AG10803 (cell line): ENCODE results near the gene ATP13A5.
A peak's percentile ranks its signal among the peaks of the same experiment; 100 is the strongest.

Experiments
- DNase-seq: peaks from one replicate; pipeline ENCODE4 v3.0.0; 2010; ENCODE audit warnings: low read depth
- H3K4me3 ChIP-seq: 2 replicates; pipeline ENCODE4 v1.5.1; 2011; ENCODE audit warnings: mild to moderate bottlenecking, low read length, control low read depth
- TF ChIP-seq, protein P1 (sequence below): conservative IDR thresholded peaks from 2 replicates; pipeline ENCODE4 v1.5.1; 2011; ENCODE audit warnings: mild to moderate bottlenecking, low read length, control low read depth, inconsistent platforms

Gene ATP13A5

GRCh38 chr3:193243571-193243970 is 135.0 kb downstream of the ATP13A5 start:
- no peak overlapping the region for H3K4me3 ChIP-seq
- DNase-seq = no peak
- TF ChIP-seq, protein P1, sequence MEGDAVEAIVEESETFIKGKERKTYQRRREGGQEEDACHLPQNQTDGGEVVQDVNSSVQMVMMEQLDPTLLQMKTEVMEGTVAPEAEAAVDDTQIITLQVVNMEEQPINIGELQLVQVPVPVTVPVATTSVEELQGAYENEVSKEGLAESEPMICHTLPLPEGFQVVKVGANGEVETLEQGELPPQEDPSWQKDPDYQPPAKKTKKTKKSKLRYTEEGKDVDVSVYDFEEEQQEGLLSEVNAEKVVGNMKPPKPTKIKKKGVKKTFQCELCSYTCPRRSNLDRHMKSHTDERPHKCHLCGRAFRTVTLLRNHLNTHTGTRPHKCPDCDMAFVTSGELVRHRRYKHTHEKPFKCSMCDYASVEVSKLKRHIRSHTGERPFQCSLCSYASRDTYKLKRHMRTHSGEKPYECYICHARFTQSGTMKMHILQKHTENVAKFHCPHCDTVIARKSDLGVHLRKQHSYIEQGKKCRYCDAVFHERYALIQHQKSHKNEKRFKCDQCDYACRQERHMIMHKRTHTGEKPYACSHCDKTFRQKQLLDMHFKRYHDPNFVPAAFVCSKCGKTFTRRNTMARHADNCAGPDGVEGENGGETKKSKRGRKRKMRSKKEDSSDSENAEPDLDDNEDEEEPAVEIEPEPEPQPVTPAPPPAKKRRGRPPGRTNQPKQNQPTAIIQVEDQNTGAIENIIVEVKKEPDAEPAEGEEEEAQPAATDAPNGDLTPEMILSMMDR = no peak

GRCh38 chr3:193241716-193242115 is 136.8 kb downstream of the ATP13A5 start:
- DNase-seq = no peak
- H3K4me3 ChIP-seq = no peak overlapping the region
- TF ChIP-seq, protein P1 = no peak

GRCh38 chr3:193240850-193241706 is 137.5 kb downstream of the ATP13A5 start, which contains the start of gene PLAAT1:
Gene PLAAT1 (plus strand): TSS chr3:193241222. CDS start chr3:193255651, 14,429 bp downstream.
- DNase-seq = peak; percentile 17
- H3K4me3 ChIP-seq = peak within 1 kb of the TSS; percentile 34
- TF ChIP-seq, protein P1 = no peak

- TF ChIP-seq, protein P1 = no peak
- no peak for DNase-seq
- H3K4me3 ChIP-seq = peak overlapping the region; percentile 34; the same call in 1 of the 2 replicates
Measured at GRCh38 chr3:193240436-193240849, 138.1 kb downstream of the ATP13A5 start.

- TF ChIP-seq, protein P1 = no peak
- H3K4me3 ChIP-seq = no peak overlapping the region
- DNase-seq = no peak
Measured at GRCh38 chr3:193237030-193237429, 141.5 kb downstream of the ATP13A5 start.

- no peak for DNase-seq
- no peak overlapping the region for H3K4me3 ChIP-seq
- TF ChIP-seq, protein P1 = no peak
Measured at GRCh38 chr3:193236599-193236998, 142.0 kb downstream of the ATP13A5 start.

DNA sequence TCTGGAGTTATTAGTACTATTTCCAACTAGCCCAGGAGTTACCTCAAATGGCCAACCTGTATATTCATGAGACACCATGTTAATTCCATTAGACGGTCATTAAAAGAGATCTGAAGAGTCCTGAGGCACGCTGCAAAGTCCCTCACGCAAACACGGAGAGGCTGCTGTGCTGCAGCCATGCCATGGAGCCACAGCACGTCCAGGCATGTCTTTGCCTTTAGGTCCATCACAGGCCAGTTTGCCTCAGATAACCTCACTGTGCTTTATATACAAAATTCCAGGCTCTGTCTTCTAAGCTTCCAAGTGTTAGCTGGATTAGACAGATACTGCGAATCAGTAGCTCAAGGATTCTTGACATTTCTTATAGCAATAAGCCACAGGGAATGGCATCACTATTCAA is 147.4 kb downstream of the ATP13A5 start:
- no peak overlapping the region for H3K4me3 ChIP-seq
- no peak for DNase-seq
- TF ChIP-seq, protein P1 = no peak
